Spleen (tissue), 7 donors: ENCODE results near the gene SUMF1.

Source experiments
- POLR2AphosphoS5 ChIP-seq, 3 donors: sonication (generic); formaldehyde crosslinking; IDR thresholded peaks; one replicate each; pipeline ENCODE4 v1.5.1; 2017; ENCODE audit warnings: antibody characterized with exemption in 3 of 3
- TF ChIP-seq, protein P1 (sequence below), 11 experiments: fragments of 200-600 bp in 7 of 11; fragments of 450-650 bp in 4 of 11; sonication (generic) in 4 of 11; IDR thresholded peaks in 8 of 11; conservative IDR thresholded peaks in 3 of 11; 1 replicate in 7 of 11; 2 replicates in 4 of 11; pipeline versions ENCODE4 v1.4.0 to v1.8.0; 2016 to 2021; ENCODE audit warnings: antibody characterized with exemption in 11 of 11, inconsistent platforms in 4 of 11, mild to moderate bottlenecking in 1 of 11
- donor health status: DM: no; HTN: no; CAD: no; lungs with moderate emphysema.
- donor health status: DM: no; HTN: no; CAD: no.
- donor health status: DM: no; HTN: no; CAD: no.

DNA sequence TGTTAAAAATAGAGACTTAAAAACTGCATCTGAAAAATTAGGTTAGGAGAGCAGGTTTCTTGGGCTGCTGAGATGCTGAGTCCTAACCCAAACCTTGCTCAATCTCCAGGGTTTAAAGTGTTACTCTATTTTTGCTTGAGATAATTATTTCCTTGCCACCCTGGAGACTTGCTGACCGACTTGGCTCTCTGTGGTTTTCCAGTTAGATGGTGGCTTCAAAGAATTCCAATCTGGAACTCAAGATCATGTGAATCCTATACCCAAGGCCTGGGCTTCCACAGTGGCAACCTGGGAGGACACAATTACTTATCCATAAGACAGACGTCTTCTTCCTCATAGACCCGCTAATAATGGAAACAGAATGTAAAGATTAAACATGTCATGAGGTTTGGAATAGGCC is 47.7 kb downstream of the SUMF1 start:
- TF ChIP-seq, protein P1, sequence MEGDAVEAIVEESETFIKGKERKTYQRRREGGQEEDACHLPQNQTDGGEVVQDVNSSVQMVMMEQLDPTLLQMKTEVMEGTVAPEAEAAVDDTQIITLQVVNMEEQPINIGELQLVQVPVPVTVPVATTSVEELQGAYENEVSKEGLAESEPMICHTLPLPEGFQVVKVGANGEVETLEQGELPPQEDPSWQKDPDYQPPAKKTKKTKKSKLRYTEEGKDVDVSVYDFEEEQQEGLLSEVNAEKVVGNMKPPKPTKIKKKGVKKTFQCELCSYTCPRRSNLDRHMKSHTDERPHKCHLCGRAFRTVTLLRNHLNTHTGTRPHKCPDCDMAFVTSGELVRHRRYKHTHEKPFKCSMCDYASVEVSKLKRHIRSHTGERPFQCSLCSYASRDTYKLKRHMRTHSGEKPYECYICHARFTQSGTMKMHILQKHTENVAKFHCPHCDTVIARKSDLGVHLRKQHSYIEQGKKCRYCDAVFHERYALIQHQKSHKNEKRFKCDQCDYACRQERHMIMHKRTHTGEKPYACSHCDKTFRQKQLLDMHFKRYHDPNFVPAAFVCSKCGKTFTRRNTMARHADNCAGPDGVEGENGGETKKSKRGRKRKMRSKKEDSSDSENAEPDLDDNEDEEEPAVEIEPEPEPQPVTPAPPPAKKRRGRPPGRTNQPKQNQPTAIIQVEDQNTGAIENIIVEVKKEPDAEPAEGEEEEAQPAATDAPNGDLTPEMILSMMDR (IDR thresholded peaks at IDR 0.05 in 8 of 11, conservative IDR thresholded peaks at IDR 0.05 in 3 of 11), result no peak
- no peak for TF ChIP-seq POLR2AphosphoS5 (IDR thresholded peaks at IDR 0.05)
